ENCODE results near the gene IL17REL.

Gene IL17REL

DNA sequence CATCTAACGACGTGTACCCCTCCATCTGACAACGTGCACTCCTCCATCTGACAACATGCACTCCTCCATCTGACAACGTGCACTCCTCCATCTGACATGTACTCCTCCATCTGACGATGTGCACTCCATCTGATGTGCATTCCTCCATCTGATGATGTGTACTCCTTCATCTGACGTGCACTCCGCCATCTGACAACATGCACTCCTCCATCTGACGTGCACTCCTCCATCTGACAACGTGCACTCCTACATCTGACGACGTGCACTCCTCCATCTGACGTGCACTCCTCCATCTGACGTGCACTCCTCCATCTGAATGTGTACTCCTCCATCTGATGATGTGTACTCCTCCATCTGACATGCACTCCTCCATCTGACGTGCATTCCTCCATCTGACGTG lies 8.0 kb upstream of the IL17REL start:
- no peak for DNase-seq

DNA sequence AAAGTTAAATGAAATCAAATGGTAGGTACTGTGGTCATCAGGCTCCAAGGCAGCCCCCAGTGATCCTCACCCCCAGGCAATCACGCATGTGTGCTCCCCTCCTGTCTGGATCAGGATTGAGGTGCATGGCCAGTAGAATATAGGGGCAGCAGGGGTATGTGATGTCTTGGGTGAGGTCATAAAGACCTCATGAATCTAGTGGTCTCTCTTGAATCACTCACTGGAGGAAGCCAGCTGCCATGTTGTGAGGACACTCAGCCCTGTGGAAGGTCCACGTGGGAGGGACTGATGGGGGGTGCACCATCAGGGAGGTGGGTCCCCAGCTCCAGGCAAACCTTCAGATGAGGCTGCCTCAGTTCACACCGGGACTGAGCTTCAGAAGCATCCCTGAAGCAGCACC lies 6.8 kb upstream of the IL17REL start:
- DNase-seq = no peak

DNA sequence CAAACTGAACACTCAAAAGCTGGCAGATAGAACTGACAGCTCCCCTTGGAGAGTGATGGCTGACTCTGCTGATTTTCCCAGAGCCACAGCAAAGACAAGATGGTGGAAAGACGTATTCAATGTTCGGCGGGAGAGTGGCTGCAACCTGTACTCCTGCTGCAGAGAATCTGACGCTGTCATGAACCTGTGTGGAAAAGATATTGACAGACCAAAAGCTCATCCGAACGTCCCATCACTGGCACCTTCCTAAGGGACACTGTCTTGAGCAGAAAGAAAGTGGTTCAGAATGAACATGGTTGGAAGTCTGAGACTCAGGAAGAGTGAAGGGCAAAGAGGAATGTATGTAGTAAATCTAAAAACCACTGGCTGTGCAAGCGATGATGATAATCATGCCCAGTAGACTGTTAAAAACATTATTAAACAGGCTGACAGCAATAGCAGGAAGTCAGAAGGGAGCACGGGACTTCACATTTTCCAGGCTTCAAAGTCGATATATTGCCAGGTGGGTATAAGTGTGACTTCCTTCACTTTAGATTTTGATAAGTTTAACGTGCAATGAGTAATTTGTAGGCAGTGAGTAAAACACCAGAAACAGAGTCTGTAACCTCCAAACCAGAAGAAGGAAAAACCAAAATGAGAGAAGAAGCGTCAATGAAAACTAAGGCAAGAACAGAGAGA lies 6.2 kb upstream of the IL17REL start:
- DNase-seq = no peak

GRCh38 chr22:50017701-50018224 lies 5.2 kb upstream of the IL17REL start:
- no peak for DNase-seq

DNA sequence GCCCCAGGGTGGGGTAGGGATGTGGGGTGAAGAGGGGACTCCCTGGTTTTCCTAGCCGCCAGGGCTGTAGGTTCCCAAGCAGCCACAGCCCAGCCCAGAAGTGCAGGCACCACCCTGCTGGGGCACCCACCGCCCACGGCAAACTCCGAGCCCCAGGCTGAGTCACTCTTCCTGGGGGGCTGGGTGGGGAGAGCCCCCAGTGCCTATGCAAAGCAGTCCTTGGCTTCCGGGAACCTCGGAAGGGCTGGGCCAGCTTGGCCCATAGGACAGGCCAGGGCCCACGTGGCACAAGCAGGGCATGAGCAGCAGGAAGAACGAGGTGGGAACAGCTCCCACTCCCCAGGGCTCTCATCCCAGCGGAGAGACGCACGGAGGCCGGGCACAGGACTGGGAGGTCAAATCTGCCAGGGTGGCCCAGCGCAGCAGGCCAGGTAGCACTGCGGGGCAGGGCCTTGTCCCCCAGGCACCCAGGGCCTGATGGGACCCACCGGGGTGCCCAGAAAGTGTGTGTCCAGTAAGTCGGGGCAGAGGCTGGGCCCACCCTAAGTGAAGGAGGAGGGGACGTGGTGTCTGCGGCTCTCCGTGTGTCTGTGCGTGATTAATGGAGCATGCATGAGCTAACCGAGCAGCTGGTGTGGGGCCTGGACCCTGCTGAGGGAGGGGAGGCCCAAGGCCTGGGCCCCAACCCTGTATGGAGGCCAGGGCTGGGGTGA lies 4.6 kb upstream of the IL17REL start:
- DNase-seq = no peak

DNA sequence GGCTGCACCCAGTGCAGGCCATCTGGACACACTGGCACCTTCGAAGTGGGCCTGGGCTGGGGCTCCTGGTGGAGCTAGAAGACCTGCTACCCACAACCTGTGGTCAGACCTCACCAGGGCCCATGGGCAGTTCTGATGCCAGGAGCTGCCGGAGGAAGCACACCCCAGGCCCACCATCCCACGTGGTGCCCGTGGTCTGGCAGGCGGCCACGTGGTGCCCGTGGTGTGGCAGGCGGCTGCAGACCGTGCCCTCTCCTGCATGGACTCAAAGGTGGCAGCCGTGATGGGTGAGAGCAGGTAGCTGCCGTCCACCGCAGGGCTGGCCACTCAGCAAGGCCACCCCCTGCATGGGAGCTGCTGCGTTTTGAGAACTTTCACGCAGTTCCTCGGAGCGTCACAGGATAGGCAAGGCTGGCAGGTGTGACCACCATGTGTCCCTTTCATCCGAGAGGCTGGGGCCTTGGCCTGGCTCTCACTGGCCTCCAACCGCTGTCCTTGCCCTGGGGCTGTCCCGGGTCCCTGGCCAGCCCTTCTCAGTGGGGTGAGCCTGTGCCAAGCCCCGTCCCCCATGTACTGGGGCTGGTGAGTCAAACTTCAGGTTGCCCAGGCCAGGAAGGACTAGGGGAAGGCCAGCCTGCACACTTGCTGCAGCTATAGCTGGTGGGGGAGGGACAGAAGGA lies 3.9 kb upstream of the IL17REL start:
- no peak for DNase-seq

DNA sequence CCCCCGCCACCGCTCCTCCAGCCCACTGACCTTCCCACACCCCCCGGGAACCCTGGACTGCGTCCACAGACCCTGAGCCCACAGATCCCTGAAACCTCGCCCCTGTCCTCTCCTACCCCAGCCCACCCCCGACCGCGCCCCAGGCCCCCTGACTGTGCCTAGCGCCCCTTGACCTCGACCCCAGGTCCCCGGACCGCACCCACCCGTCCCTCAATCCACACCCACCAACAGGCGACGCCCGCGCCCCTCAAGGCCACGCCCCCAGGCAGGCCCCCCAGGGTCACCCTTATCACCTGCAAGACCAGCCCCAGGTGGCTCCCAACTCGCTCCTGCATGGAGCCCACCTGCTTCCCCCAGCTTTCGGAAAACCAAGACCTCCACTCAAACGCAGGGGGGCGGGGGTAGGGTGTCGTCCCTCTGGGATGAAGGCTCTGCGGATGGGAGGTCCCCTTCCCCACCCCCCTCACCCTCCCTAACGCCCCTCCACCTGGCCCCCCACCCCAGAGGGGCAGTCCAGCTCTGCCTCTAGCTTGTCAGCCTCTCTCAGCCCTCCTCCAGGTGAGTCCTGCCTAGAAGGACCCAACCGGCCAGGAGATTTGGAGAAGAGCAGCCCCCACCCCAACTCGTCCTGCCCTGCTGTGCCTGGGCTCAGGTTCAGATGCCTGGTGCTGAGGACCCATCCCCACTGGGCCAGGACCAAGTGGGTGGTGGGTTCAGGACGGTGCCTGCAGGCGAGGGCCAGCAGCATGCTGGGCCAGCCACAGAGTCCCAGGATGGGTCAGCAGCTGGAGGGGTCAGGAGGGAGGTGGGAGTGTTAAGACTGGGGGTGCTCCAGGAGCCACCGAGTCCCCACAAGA lies 3.1 kb upstream of the IL17REL start:
- no peak for DNase-seq

GRCh38 chr22:50014655-50015401 lies 2.3 kb upstream of the IL17REL start:
- DNase-seq = no peak

DNA sequence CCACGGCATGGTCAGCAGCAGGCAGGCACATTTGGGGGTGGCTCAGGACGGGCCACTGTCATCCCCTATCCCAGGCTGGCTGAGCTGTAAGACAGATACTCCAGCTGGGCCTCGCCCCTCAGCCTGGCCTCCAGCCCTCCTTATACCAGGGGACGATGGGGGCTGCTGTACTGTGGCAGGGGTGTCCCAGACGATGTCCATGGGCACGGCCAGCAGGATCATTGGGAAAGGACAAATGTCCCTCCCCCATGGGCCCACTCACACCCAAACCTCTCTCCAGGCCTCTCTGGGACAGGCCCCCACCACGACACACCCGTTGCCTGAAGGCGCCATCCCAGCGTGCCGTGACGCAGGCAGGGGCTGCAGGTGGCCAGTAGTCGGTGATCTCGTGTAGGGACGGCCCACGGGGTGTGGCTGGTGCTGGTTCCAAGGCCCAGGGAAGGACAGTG lies 1.5 kb upstream of the IL17REL start:
- DNase-seq = no peak

DNA sequence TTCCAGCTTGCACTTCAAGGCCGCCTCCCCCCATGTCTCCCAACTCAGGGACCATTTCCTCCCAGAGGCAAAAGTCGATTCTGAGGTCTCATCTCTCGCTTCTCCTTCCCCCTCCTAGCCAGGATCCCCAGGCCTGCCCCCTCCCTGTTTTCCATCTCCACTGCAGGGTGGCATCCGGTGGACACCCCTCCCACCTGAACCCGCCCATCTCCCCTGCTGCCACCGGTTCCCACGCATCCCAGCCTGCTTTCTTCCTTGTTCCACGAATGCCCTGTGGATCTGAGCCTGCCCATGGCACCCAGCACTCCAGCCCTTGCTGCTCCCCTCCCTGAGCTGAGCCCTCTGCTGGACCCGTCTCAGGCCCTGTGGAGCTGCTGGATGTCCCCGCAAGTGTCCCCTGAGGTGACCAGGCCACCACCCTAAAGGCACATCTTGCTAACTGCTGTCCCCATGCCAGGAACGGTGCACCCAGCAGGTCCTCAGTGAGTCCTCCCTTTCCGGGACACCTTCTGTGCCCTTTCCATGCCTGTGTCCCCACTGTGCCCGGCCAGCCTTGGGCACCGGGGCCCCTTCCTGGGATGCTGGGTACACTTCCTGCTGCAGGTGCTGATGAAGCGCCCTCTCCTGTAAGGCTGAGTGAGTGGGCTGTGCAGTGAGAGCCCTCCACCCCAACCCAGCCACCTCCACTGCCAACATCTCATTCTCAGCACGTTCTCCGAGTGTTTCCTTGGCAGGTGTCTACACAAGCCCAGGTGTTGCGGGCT lies 936 bp downstream of the IL17REL start:
- no peak for DNase-seq

GRCh38 chr22:50010676-50011446 lies 1.7 kb downstream of the IL17REL start:
- no peak for DNase-seq

DNA sequence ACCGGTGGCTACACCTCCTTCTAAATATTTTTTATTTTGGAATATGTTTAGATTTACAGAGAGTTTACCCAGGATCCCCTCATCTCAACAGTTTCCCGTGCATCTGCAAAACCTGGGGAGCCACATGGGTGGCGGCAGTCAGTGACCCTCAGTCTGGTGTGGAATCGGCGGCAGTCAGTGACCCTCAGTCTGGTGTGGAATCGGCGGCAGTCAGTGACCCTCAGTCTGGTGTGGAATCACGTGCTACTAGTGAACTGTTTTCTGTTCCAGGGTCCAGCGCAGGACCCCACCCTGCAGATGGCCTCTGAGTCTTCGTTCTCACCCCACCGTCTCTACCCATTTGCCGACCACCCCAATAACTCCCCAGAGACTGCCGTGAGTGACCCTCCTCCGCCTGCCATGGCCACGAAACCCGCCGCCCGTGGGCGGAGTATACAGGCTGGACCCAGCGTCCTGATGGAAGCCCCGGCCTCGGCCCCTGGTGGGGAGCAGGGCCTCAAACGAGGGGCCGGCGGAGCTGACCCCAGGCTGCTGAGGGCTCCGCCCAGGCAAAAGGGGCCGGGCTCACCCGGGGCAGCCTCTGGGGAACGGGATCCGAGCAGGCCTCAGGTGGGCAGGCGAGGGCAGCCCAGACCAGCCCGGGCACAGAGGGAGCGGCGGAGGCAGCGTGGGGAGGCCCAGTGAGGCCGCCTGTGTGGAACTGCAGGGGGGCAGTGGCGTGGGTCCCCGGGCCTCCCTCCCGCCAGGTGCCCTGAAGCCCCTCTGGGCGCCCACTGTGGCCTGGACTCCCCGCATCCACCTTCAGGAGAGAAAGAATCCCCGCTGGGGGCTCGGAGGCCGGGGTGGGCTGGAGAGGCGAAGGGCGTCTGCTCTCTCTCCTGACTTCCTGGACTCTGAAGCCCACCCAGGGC lies 2.5 kb downstream of the IL17REL start:
- DNase-seq = no peak

DNA sequence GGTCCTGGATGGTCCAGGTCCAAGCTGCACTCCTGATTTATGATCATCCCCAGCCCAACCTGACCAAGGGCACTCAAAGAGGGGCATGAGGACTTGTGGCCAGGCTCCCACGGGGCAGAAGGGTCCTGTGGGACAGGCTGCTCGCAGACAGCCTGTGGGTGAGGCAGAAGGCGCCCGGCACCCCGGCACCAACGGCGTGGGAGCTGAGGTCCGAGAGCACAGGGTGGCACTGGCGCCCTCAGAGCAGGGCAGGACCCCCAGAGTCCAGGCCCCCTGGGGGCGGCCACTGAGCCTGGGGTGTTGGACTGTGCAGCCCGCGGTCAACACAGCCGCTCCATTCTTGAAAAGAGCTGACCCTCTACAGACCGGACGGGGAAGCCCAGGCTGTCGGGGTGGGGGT lies 3.3 kb downstream of the IL17REL start:
- DNase-seq = no peak

- peak; percentile 53 for DNase-seq
These were observed 4.2 kb downstream of the IL17REL start for GRCh38 chr22:50008151-50009040.

- no peak for DNase-seq
These were observed 5.5 kb downstream of the IL17REL start for GRCh38 chr22:50007057-50007511.

DNA sequence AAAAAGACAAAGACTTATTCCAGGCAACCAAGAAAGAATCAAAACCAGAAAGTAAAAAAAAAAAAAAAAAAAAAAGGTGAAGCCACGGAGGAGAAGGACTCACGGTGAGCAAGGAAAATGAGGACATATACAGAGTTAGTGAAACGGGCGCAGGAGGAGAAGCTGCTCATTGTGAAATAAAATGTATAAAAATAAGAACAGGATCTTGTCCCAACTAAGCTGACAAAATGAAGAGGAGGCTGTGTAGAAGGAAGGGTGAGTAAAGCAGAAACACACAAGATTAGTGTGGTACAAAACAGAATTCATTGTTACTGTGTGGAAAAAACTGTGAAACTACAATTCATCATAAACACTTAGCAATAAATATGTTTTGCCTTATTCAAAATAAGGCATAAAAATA lies 7.6 kb downstream of the IL17REL start:
- no peak for DNase-seq

GRCh38 chr22:50002791-50003190 lies 9.8 kb downstream of the IL17REL start:
- no peak for DNase-seq
